CD4-positive, alpha-beta T cell treated with Interleukin-15 for 4 hours (primary cell): ENCODE measurements around the gene FAM3B.
"Not testable (repeated sequence)": the region's sequence is repeated elsewhere in the genome, so short reads cannot be mapped to it uniquely, and the experiment has no call there.

Experiments used
- DNase-seq: peaks from one replicate; pipeline ENCODE4 v3.0.0-alpha.2; 2020; ENCODE audit warnings: low spot score

The FAM3B gene

DNA sequence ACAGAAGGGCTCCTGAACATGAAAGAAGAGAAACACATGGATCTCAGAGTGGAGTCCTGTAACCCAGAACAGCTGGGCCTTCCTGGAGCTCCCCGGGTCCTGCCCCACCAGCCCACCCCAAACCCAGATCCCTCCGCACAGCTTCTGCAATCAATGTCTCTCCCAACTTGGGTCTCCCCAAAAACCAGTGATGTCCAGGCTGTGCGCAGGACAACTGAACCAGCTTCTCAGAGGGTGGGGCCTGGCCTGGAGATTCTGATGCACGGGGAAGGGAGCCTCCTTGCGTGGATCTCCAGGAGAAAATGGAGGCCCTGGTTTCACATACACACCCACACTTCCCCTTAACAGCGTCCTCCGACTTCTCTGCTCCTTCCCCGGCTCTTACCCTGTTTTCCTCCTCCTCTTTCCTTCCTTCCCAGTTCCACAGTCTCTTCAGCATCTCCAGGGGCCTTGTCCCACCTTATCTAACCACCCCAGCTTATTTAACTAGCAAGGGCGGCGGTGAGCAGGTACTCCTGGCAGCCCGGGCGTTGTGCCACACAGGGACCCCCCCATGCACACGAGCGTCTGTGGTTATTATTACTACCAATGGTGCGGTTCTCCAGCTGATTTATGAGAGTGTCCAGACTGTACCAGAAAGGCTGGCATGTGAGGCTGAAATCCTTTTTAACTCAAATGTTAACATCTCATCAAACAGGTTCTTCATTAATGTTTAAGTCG, 34.0 kb downstream of the FAM3B start:
- DNase-seq, result no peak

GRCh38 chr21:41357546-41357945, 40.9 kb downstream of the FAM3B start:
- no peak for DNase-seq

- DNase-seq, result no peak
Measured at GRCh38 chr21:41358193-41359166, 41.9 kb downstream of the FAM3B start.

DNA sequence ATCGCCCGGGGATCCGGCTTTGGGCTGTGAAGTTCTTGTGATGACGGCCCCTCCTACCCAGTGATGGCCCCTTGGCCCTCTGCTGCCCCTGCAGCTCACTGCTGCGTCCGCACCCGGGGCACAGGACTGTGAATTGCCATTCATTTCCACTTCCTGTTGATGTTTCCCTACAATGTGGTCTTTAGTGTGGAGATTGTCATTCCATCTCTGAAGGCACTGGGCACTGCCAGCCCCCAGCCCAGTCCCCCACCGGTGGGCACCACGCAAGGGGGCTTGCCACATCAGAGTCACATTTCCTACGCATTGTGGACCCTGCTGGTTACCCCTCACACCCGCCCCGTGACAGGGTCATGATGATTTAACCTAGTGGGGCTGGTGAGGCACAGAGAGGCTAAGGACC, 42.7 kb downstream of the FAM3B start:
- no peak for DNase-seq

GRCh38 chr21:41359754-41360071, 43.1 kb downstream of the FAM3B start:
- not testable (repeated sequence) for DNase-seq

DNA sequence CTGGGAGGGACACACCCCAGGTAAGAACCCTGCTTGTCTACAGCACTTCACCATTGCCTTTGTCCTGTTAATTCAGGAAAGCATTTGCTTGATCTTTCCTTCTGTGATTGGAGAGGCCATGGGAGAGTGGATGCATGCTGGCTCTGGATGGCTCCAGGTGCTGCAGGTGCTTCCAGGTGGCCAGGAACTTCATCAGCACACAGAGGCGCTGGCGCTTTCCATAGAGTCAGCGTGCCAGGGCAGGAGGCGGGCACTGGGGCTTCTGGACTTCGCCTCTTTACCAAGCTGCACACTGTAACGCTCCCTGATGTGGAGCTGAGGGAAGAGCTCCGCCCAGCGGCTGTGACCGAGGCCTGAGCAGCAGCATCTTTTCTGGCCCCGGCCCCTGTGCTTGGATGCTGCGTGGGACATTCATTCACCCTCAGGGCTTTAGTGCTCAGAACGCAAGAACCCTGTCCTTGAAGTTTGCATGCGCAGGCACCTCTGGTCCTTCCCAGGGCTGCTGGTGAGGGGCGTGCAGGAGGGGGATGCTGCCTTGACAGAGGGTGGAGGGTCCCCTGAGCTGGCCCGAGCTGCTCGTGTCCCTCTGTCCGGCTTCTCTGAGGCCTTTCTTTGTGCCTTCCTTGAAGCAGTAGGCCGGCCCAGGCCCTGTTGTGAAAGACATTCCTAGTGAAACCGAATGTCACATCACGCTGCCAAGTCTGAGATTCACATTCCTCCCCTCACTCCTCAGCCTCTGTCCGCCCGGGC, 43.6 kb downstream of the FAM3B start:
- DNase-seq, result no peak

DNA sequence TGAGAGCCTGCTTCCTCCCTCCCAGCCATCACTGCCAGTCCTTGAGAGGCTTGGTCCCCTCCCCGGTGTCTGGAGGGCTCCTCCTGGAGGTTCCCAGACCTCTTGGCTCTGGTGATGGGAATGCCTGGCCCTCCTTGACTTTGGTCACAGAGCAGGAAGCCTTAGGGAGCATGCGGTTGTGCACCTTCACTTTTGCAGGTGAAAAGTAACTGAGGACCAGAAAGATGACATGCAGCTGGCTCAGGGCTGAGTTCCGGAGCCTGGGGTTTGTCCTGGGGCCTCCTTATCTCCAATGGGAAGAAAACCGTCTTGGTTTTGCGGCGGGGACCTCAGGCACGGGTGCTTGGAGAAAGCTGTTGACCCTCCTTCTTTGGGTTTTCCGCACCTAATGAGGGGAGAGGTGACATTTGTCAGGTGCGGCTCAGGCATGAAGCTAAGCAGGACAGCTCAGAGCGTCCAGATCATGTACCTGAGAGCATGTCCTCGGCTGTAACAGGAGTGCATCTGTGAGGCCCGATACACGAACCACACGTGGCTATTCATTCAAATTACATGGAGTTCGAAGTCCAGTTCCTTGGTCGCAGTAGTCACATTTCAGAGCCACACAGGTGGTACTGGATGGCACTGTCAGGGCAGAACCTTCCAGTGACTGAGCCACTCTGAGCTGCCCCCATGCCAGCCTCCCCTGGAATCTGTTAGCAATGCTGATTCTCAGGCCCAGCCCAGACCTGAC, 44.6 kb downstream of the FAM3B start:
- DNase-seq, result no peak

- DNase-seq, result peak; percentile 85
Measured at GRCh38 chr21:41361786-41362604, 45.4 kb downstream of the FAM3B start, which contains the start of gene MX2. Gene MX2, plus strand, starts transcription at chr21:41362027. Its CDS starts 14,880 bp downstream, at chr21:41376907.

DNA sequence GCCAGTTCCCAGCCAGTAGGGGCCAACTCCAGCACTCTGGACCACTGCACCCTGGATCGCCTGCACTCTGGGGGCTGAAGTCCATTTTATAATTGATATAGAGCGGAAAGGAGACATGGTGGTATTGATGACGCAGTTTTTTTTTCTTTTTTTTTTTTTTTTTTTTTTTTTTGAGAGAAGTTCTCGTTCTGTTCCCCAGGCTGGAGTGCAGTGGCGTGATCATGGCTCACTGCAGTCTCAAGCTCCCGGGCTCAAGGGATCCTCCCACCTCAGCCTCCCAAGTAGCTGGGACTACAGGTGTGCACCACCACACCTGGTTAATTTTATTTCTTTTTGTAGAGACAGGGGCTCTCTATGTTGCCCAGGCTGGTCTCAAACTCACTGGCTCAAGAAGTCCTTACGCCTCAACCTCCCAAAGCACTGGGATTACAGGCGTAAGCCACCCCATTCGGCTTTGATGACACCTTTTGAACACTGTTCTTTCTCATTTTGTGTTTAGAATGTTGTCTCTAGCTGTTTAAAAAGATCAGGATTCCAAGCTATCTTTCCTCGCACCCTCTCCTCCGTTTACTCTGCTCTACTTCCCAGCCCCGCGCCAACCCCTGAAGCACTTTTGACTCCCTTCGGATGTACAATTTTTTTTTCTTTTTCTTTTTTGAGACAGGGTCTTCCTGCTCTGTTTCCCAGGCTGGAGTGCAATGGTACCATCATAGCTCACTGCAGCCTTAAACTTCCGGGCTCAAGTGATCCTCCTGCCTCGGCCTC, 46.2 kb downstream of the FAM3B start:
- DNase-seq, result no peak

GRCh38 chr21:41363370-41364270, 47.0 kb downstream of the FAM3B start:
- DNase-seq, result no peak

DNA sequence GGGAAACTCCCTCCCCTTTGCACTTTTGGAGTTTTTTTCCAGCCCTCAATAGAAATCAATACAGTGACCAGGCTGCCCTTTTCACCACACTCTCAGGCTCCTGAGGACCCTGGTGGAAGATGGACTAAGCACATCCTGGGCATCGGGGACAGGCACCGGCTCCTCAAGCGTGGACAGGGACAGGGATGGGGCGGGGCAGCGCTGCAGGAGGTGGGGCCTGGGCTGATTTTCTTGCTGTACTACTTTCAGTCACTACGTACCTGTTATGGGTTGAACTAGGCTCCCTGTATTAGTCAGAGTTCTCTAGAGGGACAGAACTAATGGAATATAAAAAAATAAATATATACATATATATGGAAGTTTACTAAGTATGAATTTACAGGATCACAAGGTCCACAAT, 47.7 kb downstream of the FAM3B start:
- DNase-seq, result no peak

GRCh38 chr21:41365377-41366107, 48.9 kb downstream of the FAM3B start:
- no peak for DNase-seq

- peak; percentile 12 for DNase-seq
Measured at GRCh38 chr21:41366522-41367151, 50.0 kb downstream of the FAM3B start.

DNA sequence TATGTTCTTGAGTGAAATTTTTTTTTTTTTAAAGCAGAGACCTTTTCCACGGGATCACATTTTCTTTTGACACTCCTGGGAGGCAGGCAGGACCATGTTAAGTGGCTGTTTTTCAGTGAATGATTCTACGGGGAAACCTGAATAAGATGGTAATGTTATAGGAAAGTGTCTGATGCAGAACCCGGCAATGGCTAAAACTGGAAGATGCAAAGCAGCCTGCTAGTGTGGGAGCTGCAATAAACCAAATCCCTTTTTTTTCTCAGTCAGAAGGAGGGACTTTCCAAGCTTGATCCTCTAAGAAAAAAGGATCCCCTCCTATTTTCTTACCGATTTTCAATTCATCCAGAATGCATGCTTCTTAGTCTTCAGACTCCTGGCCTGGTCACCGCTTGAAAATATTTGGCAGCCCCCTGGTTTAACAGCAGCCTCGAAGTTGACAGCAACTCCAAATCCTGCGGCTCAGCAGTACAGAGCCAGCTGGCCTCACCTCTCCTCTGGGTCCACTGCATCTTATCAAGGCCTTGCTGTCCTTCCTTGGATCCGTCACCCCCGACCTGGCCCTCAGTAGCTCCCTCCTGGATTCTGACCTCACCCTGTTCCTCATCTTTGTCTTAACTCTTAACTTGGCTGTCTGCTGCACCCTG, 50.8 kb downstream of the FAM3B start:
- DNase-seq, result no peak

- DNase-seq, result no peak
Measured at GRCh38 chr21:41367945-41368734, 51.5 kb downstream of the FAM3B start.

GRCh38 chr21:41368735-41369104, 52.1 kb downstream of the FAM3B start:
- DNase-seq, result no peak
